ENCODE measurements around the gene SGMS2. TPM values are rescaled to one million over a fixed set of nuclear protein-coding genes. Genes with fewer than 3 reads are reported as not detected.

The SGMS2 gene
- total and polyA plus RNA-seq, 12 donors, result 1.0 to 52.3 (median 15.4) TPM

DNA sequence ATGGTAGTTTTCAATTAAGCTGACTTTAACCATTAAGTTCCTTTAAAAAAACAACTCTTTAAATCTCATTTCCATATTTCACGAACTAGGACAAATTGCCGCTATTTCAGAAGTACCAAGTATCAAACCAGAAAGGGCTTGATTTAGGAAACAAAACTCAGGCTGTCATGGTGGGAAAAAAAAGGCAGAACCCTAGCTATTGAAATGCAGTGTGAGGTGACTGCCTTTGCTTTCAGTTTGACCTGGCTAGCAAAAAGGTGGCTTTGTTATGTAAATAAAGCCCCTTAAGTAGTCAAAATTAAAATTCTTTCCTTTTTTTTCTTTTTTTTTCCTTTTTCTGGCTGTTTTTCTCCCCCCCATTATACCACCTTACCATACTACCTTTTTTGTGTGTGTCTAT, 66.0 kb downstream of the SGMS2 start:
- Histone ChIP-seq H3K4me1 (replicated peaks in 1 of 2) (no peaks in the 10 kb centered on the region), H3K4me3 (no peak overlapping the region), H3K27ac (no peak overlapping the region), H3K27me3 (no peaks in the 10 kb centered on the region), H3K9me3 (replicated peaks in 1 of 3) (peaks cover 0 to 11% (median 0%) of the 10 kb centered on the region in 3 donors), H3K36me3 (replicated peaks in 1 of 2) (no peaks in the 10 kb centered on the region)
- 92 to 95% (median 93%) methylated on average over 2 of the region's 2 CpGs for WGBS, 4 donors
- no peak for DNase-seq
- intact Hi-C loops (cut with DNase I), result no loop called here
- TF ChIP-seq CTCF (IDR thresholded peaks at IDR 0.05) (no peak), POLR2A (IDR thresholded peaks at IDR 0.05) (no peak)

- intact Hi-C loops (cut with DNase I), result no loop called here
- no peaks in the 10 kb centered on the region for H3K27me3 ChIP-seq
- DNase-seq, result no peak
- TF ChIP-seq POLR2A (IDR thresholded peaks at IDR 0.05), result no peak
- no peak for TF ChIP-seq CTCF (IDR thresholded peaks at IDR 0.05)
- no peak overlapping the region for H3K27ac ChIP-seq
- H3K4me3 ChIP-seq, result no peak overlapping the region
- H3K9me3 ChIP-seq (replicated peaks in 1 of 3), result peaks cover 0 to 11% (median 0%) of the 10 kb centered on the region in 3 donors
- H3K4me1 ChIP-seq (replicated peaks in 1 of 2), result no peaks in the 10 kb centered on the region
- H3K36me3 ChIP-seq (replicated peaks in 1 of 2), result no peaks in the 10 kb centered on the region
Observed at GRCh38 chr4:107891299-107891698, 66.6 kb downstream of the SGMS2 start.

DNA sequence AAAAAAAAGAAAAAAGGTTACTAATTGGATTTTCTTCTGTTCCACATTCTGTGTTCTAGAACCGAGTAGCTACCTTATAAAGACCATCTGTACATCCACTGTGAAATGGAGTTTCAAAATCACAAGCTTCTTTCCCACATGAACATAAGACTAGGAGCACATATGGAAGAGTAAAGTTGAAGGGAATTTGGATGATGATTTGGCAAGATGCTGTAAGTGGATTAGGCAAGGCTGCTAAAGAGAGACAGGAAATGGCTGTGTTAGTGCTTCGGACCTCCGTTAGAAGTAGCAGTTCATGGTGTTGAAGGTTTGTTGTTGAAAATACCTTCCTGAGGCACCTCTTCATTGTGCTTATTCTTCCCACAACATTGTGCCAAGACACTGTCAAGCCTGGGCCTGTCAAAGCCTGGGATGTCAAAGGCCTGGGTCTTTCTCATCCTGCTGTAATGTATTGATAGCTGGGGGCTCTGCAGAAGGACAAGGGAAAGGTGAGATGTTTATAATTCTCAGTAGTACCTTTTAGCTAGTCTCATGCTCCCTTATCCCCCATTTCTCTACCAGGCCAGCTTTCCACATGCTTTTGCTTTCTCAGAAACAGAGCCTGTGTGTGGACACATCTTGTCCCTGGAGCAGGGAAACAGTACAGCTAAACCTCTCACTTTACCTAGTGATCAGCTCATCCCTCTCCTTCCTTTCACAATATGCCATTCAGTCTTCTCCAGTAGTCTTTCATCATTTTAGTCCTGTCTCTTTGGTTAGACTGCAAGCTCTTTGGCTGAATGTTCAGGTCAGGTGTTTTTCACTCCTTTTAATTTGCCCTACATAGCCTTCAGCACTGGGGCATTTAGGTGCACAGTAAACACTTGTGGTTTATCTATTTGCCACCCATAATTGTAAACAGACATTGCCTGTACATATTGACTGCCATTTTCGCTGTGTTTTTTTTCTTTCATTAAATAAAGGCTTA, 68.7 kb downstream of the SGMS2 start:
- H3K4me3 ChIP-seq, result no peak overlapping the region
- no peak overlapping the region for H3K27ac ChIP-seq
- H3K27me3 ChIP-seq, result no peaks in the 10 kb centered on the region
- H3K4me1 ChIP-seq (replicated peaks in 1 of 2), result no peaks in the 10 kb centered on the region
- H3K36me3 ChIP-seq (replicated peaks in 1 of 2), result no peaks in the 10 kb centered on the region
- 84 to 88% (median 86%) methylated on average over 4 of the region's 4 CpGs for WGBS, 4 donors
- intact Hi-C loops (cut with DNase I), result no loop called here
- TF ChIP-seq CTCF (IDR thresholded peaks at IDR 0.05) (no peak), POLR2A (IDR thresholded peaks at IDR 0.05) (no peak)
- no peak for DNase-seq
- H3K9me3 ChIP-seq (replicated peaks in 1 of 3), result no peaks in the 10 kb centered on the region

DNA sequence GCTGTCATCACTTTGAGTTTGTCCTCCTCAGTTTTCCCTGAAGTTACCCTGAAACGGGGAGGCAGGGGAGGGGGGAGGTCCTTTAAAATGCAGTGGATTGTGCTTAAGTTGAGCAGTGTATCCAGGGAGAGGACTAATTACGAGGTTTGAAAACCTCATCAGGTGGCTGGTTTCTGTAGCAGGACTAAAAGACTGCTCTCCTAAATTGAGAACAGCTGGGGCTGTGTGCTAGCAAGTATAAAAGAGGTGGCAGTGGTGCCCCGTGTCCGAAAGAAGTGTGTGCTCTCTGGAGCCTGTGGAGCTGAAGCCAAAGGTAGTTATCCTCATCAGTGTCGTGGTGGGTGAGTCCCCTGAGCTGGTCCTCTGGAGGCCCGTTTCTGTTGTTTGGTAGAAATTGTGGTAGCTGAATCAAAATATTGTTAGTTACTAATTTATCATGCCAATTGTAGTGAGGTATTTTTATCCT, 69.4 kb downstream of the SGMS2 start:
- H3K27me3 ChIP-seq, result no peaks in the 10 kb centered on the region
- no peaks in the 10 kb centered on the region for H3K4me1 ChIP-seq (replicated peaks in 1 of 2)
- no peak for DNase-seq
- TF ChIP-seq CTCF (IDR thresholded peaks at IDR 0.05) (no peak), POLR2A (IDR thresholded peaks at IDR 0.05) (no peak)
- intact Hi-C loops (cut with DNase I), result no loop called here
- no peaks in the 10 kb centered on the region for H3K9me3 ChIP-seq (replicated peaks in 1 of 3)
- no peak overlapping the region for H3K27ac ChIP-seq
- no peaks in the 10 kb centered on the region for H3K36me3 ChIP-seq (replicated peaks in 1 of 2)
- no peak overlapping the region for H3K4me3 ChIP-seq
- WGBS, 4 donors, result 81 to 90% (median 87%) methylated on average over 6 of the region's 6 CpGs

Measured in adrenal gland (tissue), 12 donors.